K562 (cell line): ENCODE measurements around the gene ARHGEF17. TPM values are rescaled to one million over a fixed set of nuclear protein-coding genes. Genes with fewer than 3 reads are reported as not detected.

ENCODE experiments used
- ATAC-seq: fragments of 200-7000 bp; cut with Tn5 transposase; 3 replicates; pipeline ENCODE4 v1.9.1; 2020; ENCODE audit warnings: moderate library complexity
- BruUV-seq: library from RNA; stranded (reverse); fragments of 400-500 nt; replicated peaks from 2 replicates; lab custom pipeline; 2021; lab: Mats Ljungman, UMichigan
- CTCF ChIA-PET: fragments of 300-600 bp; formaldehyde crosslinking; extraction: SDS; loops from one replicate; lab custom pipeline; 2021; ENCODE audit warnings: low intra/inter-chr PET ratio; lab: Yijun Ruan, JAX
- POLR2A ChIA-PET: fragments of 300-600, 350-650 bp; sonication (Branson Sonifier 250); formaldehyde crosslinking; extraction: SDS; loops from one replicate; lab custom pipeline; 2021; ENCODE audit warnings: antibody characterized with exemption, inconsistent platforms; lab: Yijun Ruan, JAX
- DNase-seq, 4 experiments: peaks; one replicate each; pipeline versions ENCODE4 v3.0.0 to v3.0.0-alpha.2; 2011 to 2018; ENCODE audit warnings: low spot score in 3 of 4, mixed read lengths in 3 of 4; ENCODE audit errors: extremely low read depth in 1 of 4
- FAIRE-seq: peaks from 2 replicates; lab custom pipeline; 2011; peaks lifted over from hg19 to GRCh38; lab: Jason Lieb, UNC
- H2AFZ ChIP-seq: 2 replicates; pipeline ENCODE4 v1.6.0; 2011; ENCODE audit warnings: low read depth, low read length, control low read depth, inconsistent platforms
- H3K27ac ChIP-seq: fragments of 200-600 bp; 3 replicates; pipeline ENCODE4 v1.8.0; 2011; ENCODE audit warnings: low read depth, mild to moderate bottlenecking, control low read depth, inconsistent platforms, low read length, moderate library complexity, mixed read lengths; ENCODE audit errors: extremely low read depth
- H3K27me3 ChIP-seq, 2 experiments: fragments of 300-600 bp in 1 of 2; 2 replicates in 1 of 2; 3 replicates in 1 of 2; pipeline versions ENCODE4 v1.6.0 to v1.8.0; 2011; ENCODE audit warnings: inconsistent platforms in 2 of 2, low read length in 2 of 2, mild to moderate bottlenecking in 1 of 2, mixed read lengths in 1 of 2, moderate library complexity in 1 of 2; ENCODE audit not compliant: control insufficient read depth in 2 of 2, insufficient read depth in 2 of 2
- H3K36me3 ChIP-seq: fragments of 300-600 bp; 3 replicates; pipeline ENCODE4 v1.8.0; 2011; ENCODE audit warnings: mild to moderate bottlenecking, low read length, inconsistent platforms; ENCODE audit not compliant: control insufficient read depth, insufficient read depth
- H3K4me1 ChIP-seq, 2 experiments: fragments of 200-600 bp in 1 of 2; replicated peaks in 1 of 2; 2 replicates in 1 of 2; 3 replicates in 1 of 2; pipeline versions ENCODE4 v1.5.1 to v1.8.0; 2011; ENCODE audit warnings: inconsistent platforms in 2 of 2, low read length in 2 of 2, mild to moderate bottlenecking in 1 of 2, mixed read lengths in 1 of 2, moderate library complexity in 1 of 2; ENCODE audit not compliant: control insufficient read depth in 2 of 2, insufficient read depth in 2 of 2
- H3K4me2 ChIP-seq: 2 replicates; pipeline ENCODE4 v1.6.1; 2011; ENCODE audit warnings: low read length, control low read depth, inconsistent platforms, mixed read lengths; ENCODE audit not compliant: insufficient read depth
- H3K4me3 ChIP-seq: fragments of 200-600 bp; sonication (generic), shearing (Covaris generic); 2 replicates; pipeline ENCODE4 v1.5.1; 2016; ENCODE audit warnings: control low read depth, inconsistent platforms
- H3K79me2 ChIP-seq: fragments of 200-600 bp; 3 replicates; pipeline ENCODE4 v1.8.0; 2011; ENCODE audit warnings: low read length, inconsistent platforms; ENCODE audit not compliant: control insufficient read depth, insufficient read depth
- H3K9ac ChIP-seq, 2 experiments: 2 replicates each; pipeline versions ENCODE4 v1.6.0 to v1.6.1; 2011; ENCODE audit warnings: low read depth in 2 of 2, low read length in 2 of 2, control low read depth in 1 of 2, inconsistent platforms in 1 of 2, mild to moderate bottlenecking in 1 of 2, mixed read lengths in 1 of 2; ENCODE audit not compliant: insufficient read depth in 1 of 2
- H3K9me1 ChIP-seq: one replicate; pipeline ENCODE4 v1.6.0; 2011; ENCODE audit warnings: inconsistent platforms, mild to moderate bottlenecking, low read length, moderate library complexity; ENCODE audit not compliant: control insufficient read depth, insufficient read depth
- H3K9me3 ChIP-seq: replicated peaks from 2 replicates; pipeline ENCODE4 v1.5.1; 2011; ENCODE audit warnings: low read depth, low read length, inconsistent platforms; ENCODE audit not compliant: control insufficient read depth, insufficient read depth
- H4K20me1 ChIP-seq: replicated peaks from 2 replicates; pipeline ENCODE4 v1.6.1; 2011; ENCODE audit warnings: low read length, inconsistent platforms, mixed read lengths; ENCODE audit not compliant: control insufficient read depth, insufficient read depth
- ARHGAP35 ChIP-seq: fragments of 450-650 bp; IDR thresholded peaks from 2 replicates; pipeline ENCODE4 v1.6.1; 2018; ENCODE audit not compliant: partially characterized antibody
- CHD1 ChIP-seq: fragments of 200-600 bp; sonication (generic); IDR thresholded peaks from one replicate; pipeline ENCODE4 v1.6.1; 2012; ENCODE audit warnings: mild to moderate bottlenecking, moderate library complexity, low read length, inconsistent platforms
- FOXJ2 ChIP-seq: fragments of 200-800 bp; sonication (Bioruptor generic); IDR thresholded peaks from 2 replicates; pipeline ENCODE4 v1.6.1; 2016; ENCODE audit warnings: missing genetic modification characterization, missing compliant biosample characterization
- FOXO4 ChIP-seq: fragments of 450-650 bp; formaldehyde crosslinking; IDR thresholded peaks from 2 replicates; pipeline ENCODE4 v1.4.0; 2020; ENCODE audit warnings: mild to moderate bottlenecking, moderate library complexity
- GTF3C2 ChIP-seq: IDR thresholded peaks from 3 replicates; pipeline ENCODE4 v1.6.1; 2011; ENCODE audit warnings: borderline replicate concordance, mild to moderate bottlenecking, moderate library complexity; ENCODE audit not compliant: insufficient read length; ENCODE audit errors: extremely low read depth
- HMGN3 ChIP-seq: IDR thresholded peaks from 2 replicates; pipeline ENCODE4 v1.6.1; 2011; ENCODE audit warnings: borderline replicate concordance, low read depth, mild to moderate bottlenecking, mixed read lengths, low read length; ENCODE audit not compliant: insufficient read length; ENCODE audit errors: extremely low read depth
- SIN3A ChIP-seq, 2 experiments: fragments of 150-350 bp in 1 of 2; IDR thresholded peaks; 2 replicates each; pipeline ENCODE4 v1.6.1; 2011 to 2016; ENCODE audit warnings: borderline replicate concordance in 2 of 2, low read depth in 2 of 2, low read length in 2 of 2, mild to moderate bottlenecking in 2 of 2, moderate library complexity in 2 of 2; ENCODE audit not compliant: control insufficient read depth in 1 of 2
- TEAD1 ChIP-seq, 2 experiments: fragments of 450-650 bp in 1 of 2; sonication (generic) in 1 of 2; formaldehyde crosslinking; IDR thresholded peaks; 2 replicates each; pipeline versions ENCODE4 v1.4.0 to v1.8.0; 2020 to 2022; ENCODE audit warnings: mild to moderate bottlenecking in 2 of 2, missing genetic modification reagents in 1 of 2
- XRCC5 ChIP-seq: fragments of 200-400 bp; formaldehyde crosslinking; IDR thresholded peaks from 2 replicates; pipeline ENCODE4 v1.6.1; 2017; ENCODE audit warnings: low read depth, mild to moderate bottlenecking, low read length
- ZC3H11A ChIP-seq: IDR thresholded peaks from 2 replicates; pipeline ENCODE4 v1.6.1; 2012; ENCODE audit warnings: low read depth, low read length, improper control_type of control experiment
- ZNF239 ChIP-seq: fragments of 250-450 bp; sonication (Bioruptor Pico); IDR thresholded peaks from 2 replicates; pipeline ENCODE4 v1.4.0; 2020; ENCODE audit warnings: mild to moderate bottlenecking
- ZNF311 ChIP-seq: fragments of 250-450 bp; sonication (Bioruptor Pico); IDR thresholded peaks from 2 replicates; pipeline ENCODE4 v1.4.0; 2020; ENCODE audit warnings: mild to moderate bottlenecking, moderate library complexity
- ZNF77 ChIP-seq: fragments of 250-450 bp; sonication (Bioruptor Pico); IDR thresholded peaks from 2 replicates; pipeline ENCODE4 v1.5.0; 2020
- WGBS: fragments of 100-300 bp; shearing (Covaris generic); methylation state at CpG from one replicate; pipeline ENCODE4 v1.1.6; 2016; ENCODE audit warnings: low coverage, mixed read lengths; ENCODE audit not compliant: insufficient coverage; ENCODE audit errors: missing lambda C conversion rate; 5-methylcytosine and 5-hydroxymethylcytosine counted together
- in situ Hi-C: fragments of 300-500 bp; cut with MboI; formaldehyde crosslinking; loops from 4 replicates; pipeline ENCODE4 v1.15.0; 2018; ENCODE audit warnings: inconsistent platforms, mixed read lengths
- intact Hi-C: fragments of 100-400 bp; cut with micrococcal nuclease; formaldehyde crosslinking; loops from 2 replicates; pipeline ENCODE4 v1.14.2; 2022
- polyA plus RNA-seq, 8 experiments: library from polyadenylated mRNA; depleted of rRNA in 4 of 8; stranded (reverse) in 5 of 8; unstranded in 3 of 8; fragments of >200 nt; fragmentation: Nextera tagmentation in 2 of 8; fragmentation: Illumina TruSeq in 1 of 8; extraction: Ambion mirVana in 2 of 8; extraction: Trizol in 1 of 8; gene quantifications; 2 replicates each; pipeline versions ENCODE4 v1.2.1 to v1.2.3, GENCODE V29; 2011 to 2014; ENCODE audit warnings: inconsistent platforms in 1 of 8, missing spikeins in 1 of 8
- total RNA-seq, 7 experiments: library from RNA; depleted of rRNA in 6 of 7; stranded (reverse); fragments of >200 nt in 6 of 7; fragmentation: Illumina TruSeq in 2 of 7; extraction: Trizol in 2 of 7; gene quantifications; 2 replicates each; pipeline versions ENCODE4 v1.2.1 to v1.2.3, GENCODE V29; 2011 to 2021; ENCODE audit warnings: low replicate concordance in 1 of 7
- TF ChIP-seq, protein P1 (sequence below), 3 experiments: IDR thresholded peaks in 2 of 3; conservative IDR thresholded peaks in 1 of 3; 2 replicates each; pipeline ENCODE4 v1.5.1; 2011 to 2012; ENCODE audit warnings: low read length in 3 of 3, mild to moderate bottlenecking in 3 of 3, control low read depth in 2 of 3, improper control_type of control experiment in 1 of 3, inconsistent platforms in 1 of 3, low read depth in 1 of 3, mixed read lengths in 1 of 3, moderate library complexity in 1 of 3; ENCODE audit not compliant: insufficient read depth in 2 of 3

The ARHGEF17 gene
- total and polyA plus RNA-seq, 9 of the 15 experiments (the other 6 are each of a cell fraction or from before 2014, with no cell fraction given): 0.04 to 0.68 (median 0.10) TPM; not detected in 2

DNA sequence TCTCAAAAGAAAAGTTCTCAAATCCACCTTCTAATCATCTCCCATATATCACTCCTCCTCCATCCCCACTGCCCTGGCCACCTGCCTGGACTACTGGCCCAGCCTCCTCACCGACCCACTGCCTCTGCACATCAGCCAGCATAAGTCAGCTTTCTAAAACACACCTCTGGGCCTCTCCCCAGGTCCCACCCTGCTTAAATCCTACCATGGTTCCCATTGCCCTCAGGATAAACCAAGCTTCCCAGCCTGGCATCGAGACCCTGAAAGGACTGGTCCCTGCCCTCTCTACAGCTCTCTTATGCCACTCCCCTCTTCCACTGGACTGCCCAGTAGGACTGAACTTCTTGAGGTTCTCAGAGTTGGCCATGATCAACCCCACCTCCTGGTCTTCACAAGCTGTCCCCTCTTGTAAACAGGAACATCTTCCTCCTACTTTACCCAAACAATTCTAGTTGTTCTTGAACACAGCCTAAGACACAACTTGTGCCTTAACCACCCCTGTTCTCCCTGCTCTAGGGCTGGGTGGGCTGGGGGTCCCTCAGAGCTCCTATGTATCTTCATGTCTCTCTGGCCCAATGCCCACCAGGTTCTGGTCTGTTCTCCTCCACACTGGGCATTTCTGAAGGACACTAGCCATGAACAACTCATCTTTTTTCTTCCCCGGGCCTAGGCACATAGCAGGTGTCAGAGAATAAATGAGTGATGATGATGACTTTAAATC, 48.5 kb upstream of the ARHGEF17 start:
- H3K27me3 ChIP-seq: peaks cover 10 to 20% of the 10 kb centered on the region in 2 experiments
- no peaks in the 10 kb centered on the region for H3K9me3 ChIP-seq
- POLR2A ChIA-PET: interaction anchor here (0.8 kb wide), 1 partner anchor 8 kb away, joined by 3 read pairs; no protein-coding TSS in a partner anchor
- intact Hi-C loops: no loop called here
- H3K4me2 ChIP-seq: no peak overlapping the region
- H3K79me2 ChIP-seq: no peaks in the 10 kb centered on the region
- no TSS peak for BruUV-seq
- H3K9ac ChIP-seq: no peak overlapping the region
- no peak for FAIRE-seq
- H3K36me3 ChIP-seq: no peaks in the 10 kb centered on the region
- no peak for TF ChIP-seq ARHGAP35
- TF ChIP-seq XRCC5: no peak
- TF ChIP-seq ZNF239 (CRISPR knock-in tag): no peak
- TF ChIP-seq ZNF311 (CRISPR knock-in tag): no peak
- TF ChIP-seq FOXO4 (CRISPR knock-in tag): no peak
- no peak for TF ChIP-seq GTF3C2
- TF ChIP-seq, protein P1, sequence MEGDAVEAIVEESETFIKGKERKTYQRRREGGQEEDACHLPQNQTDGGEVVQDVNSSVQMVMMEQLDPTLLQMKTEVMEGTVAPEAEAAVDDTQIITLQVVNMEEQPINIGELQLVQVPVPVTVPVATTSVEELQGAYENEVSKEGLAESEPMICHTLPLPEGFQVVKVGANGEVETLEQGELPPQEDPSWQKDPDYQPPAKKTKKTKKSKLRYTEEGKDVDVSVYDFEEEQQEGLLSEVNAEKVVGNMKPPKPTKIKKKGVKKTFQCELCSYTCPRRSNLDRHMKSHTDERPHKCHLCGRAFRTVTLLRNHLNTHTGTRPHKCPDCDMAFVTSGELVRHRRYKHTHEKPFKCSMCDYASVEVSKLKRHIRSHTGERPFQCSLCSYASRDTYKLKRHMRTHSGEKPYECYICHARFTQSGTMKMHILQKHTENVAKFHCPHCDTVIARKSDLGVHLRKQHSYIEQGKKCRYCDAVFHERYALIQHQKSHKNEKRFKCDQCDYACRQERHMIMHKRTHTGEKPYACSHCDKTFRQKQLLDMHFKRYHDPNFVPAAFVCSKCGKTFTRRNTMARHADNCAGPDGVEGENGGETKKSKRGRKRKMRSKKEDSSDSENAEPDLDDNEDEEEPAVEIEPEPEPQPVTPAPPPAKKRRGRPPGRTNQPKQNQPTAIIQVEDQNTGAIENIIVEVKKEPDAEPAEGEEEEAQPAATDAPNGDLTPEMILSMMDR (IDR thresholded peaks at IDR 0.05 in 2 of 3, conservative IDR thresholded peaks at IDR 0.05 in 1 of 3; ENCODE audit: insufficient read depth in 2 of 3, low read depth in 1 of 3, low read length in 3 of 3): no peak
- no peak for TF ChIP-seq CHD1
- TF ChIP-seq FOXJ2 (tag): no peak
- TF ChIP-seq ZC3H11A: no peak
- TF ChIP-seq ZNF77 (CRISPR knock-in tag): no peak
- no peak for TF ChIP-seq TEAD1 (CRISPR knock-in tag; IDR thresholded peaks at IDR 0.05)
- no peak for TF ChIP-seq SIN3A (IDR thresholded peaks at IDR 0.05; ENCODE audit: borderline replicate concordance in 2 of 2, control insufficient read depth in 1 of 2, low read depth in 2 of 2, low read length in 2 of 2)
- TF ChIP-seq HMGN3: no peak
- TF ChIP-seq, all 486 proteins: peak for 0
- no peak overlapping the region for H2AFZ ChIP-seq
- no peak overlapping the region for H3K27ac ChIP-seq
- H4K20me1 ChIP-seq: no peaks in the 10 kb centered on the region
- ATAC-seq (no peak), DNase-seq (no peak)
- H3K4me1 ChIP-seq: peaks cover 0 to 5% of the 10 kb centered on the region in 2 experiments; a peak in 1 of 5 replicates
- H3K4me3 ChIP-seq: no peak overlapping the region
- WGBS: 4% methylated on average over 3 of the region's 3 CpGs
- CTCF ChIA-PET: no interaction called here
- in situ Hi-C loops: no loop called here
- H3K9me1 ChIP-seq: no peaks in the 10 kb centered on the region
